Stomach (tissue), 9 donors: ENCODE results near the gene DNAH14. TPM values are rescaled to one million over a fixed set of nuclear protein-coding genes. Genes with fewer than 3 reads are reported as not detected.
"Not testable (repeated sequence)": the region's sequence is repeated elsewhere in the genome, so short reads cannot be mapped to it uniquely, and the experiment has no call there.

Source experiments
- DNase-seq, 2 donors: peaks; one replicate each; pipeline versions ENCODE4 v3.0.0 to v3.0.0-alpha.2; 2013 to 2019
- H3K27ac ChIP-seq, 5 donors: fragments of 200-600 bp in 4 of 5; sonication (generic) in 4 of 5; one replicate each; pipeline ENCODE4 v1.5.1; 2013 to 2019; ENCODE audit warnings: mild to moderate bottlenecking in 1 of 5, moderate library complexity in 1 of 5
- H3K27me3 ChIP-seq, 3 donors: fragments of 200-600 bp; sonication (generic); one replicate each; pipeline ENCODE4 v1.5.1; 2017 to 2019; ENCODE audit warnings: mixed run types in 1 of 3
- H3K36me3 ChIP-seq, 4 donors: fragments of 200-600 bp; sonication (generic); 1 replicate in 3 of 4; 2 replicates in 1 of 4; pipeline ENCODE4 v1.5.1; 2016 to 2019
- H3K4me1 ChIP-seq, 4 donors: fragments of 200-600 bp; sonication (generic); one replicate each; pipeline ENCODE4 v1.5.1; 2016 to 2019
- H3K4me3 ChIP-seq, 4 donors: fragments of 200-600 bp; sonication (generic) in 3 of 4; one replicate each; pipeline ENCODE4 v1.5.1; 2016 to 2019; ENCODE audit warnings: mild to moderate bottlenecking in 1 of 4
- H3K9me3 ChIP-seq, 4 donors: fragments of 200-600 bp; sonication (generic); one replicate each; pipeline ENCODE4 v1.5.1; 2016 to 2019
- EP300 ChIP-seq: sonication (generic); formaldehyde crosslinking; IDR thresholded peaks from one replicate; pipeline ENCODE4 v1.6.1; 2017; ENCODE audit warnings: antibody characterized with exemption
- POLR2A ChIP-seq, 4 donors: fragments of 450-650 bp; IDR thresholded peaks; one replicate each; pipeline ENCODE4 v1.6.1; 2016; ENCODE audit warnings: antibody characterized with exemption in 4 of 4, control low read depth in 2 of 4, mild to moderate bottlenecking in 1 of 4, moderate library complexity in 1 of 4
- POLR2AphosphoS5 ChIP-seq, 3 donors: sonication (generic); formaldehyde crosslinking; IDR thresholded peaks; one replicate each; pipeline ENCODE4 v1.6.1; 2016; ENCODE audit warnings: antibody characterized with exemption in 3 of 3
- WGBS, 5 donors: extraction: QIAGEN DNeasy Blood & Tissue Kit in 3 of 5; methylation state at CpG; one replicate each; pipeline versions ENCODE4 v1.1.5 to v1.1.7; 2013 to 2018; 5-methylcytosine and 5-hydroxymethylcytosine counted together
- intact Hi-C: fragments of 100-400 bp; cut with DNase I; formaldehyde crosslinking; loops from one replicate; pipeline ENCODE4 v1.15.1; 2023; ENCODE audit warnings: low total_unique reads
- polyA plus RNA-seq, 3 donors: library from polyadenylated mRNA; stranded (reverse); fragments of 200-250 nt; gene quantifications; one replicate each; pipeline ENCODE4 v1.2.3, GENCODE V29; 2013
- total RNA-seq, 5 donors: library from RNA; depleted of rRNA; stranded (reverse); fragments of >200 nt; gene quantifications; one replicate each; pipeline versions ENCODE4 v1.1.0 to v1.2.3, GENCODE V29; 2014 to 2016
- TF ChIP-seq, protein P1 (sequence below), 7 experiments: fragments of 450-650 bp in 4 of 7; fragments of 200-600 bp in 3 of 7; sonication (generic) in 3 of 7; IDR thresholded peaks; one replicate each; pipeline ENCODE4 v1.5.1; 2016 to 2019; ENCODE audit warnings: antibody characterized with exemption in 7 of 7, control low read depth in 2 of 7, mild to moderate bottlenecking in 1 of 7
- donor health status: healthy with polysubstance abuse.
- donor health status: Bipolar disorder and iron deficiency.
- donor health status: healthy.

DNAH14 gene
- total and polyA plus RNA-seq, 8 donors = 1.7 to 158 (median 6.2) TPM

- Histone ChIP-seq H3K9me3 (peaks cover 10 to 43% (median 35%) of the 10 kb centered on the region in 4 donors), H3K27ac (no peak overlapping the region), H3K4me3 (no peak overlapping the region), H3K4me1 (peaks cover 0 to 14% (median 8%) of the 10 kb centered on the region in 4 donors), H3K36me3 (no peaks in the 10 kb centered on the region), H3K27me3 (peaks cover 0 to 8% (median 0%) of the 10 kb centered on the region in 3 donors)
- intact Hi-C loops = no loop called here
- 86 to 99% (median 95%) methylated on average over 4 of the region's 4 CpGs for WGBS, 5 donors
- DNase-seq = no peak
- TF ChIP-seq POLR2AphosphoS5 (IDR thresholded peaks at IDR 0.05) = no peak
- no peak for TF ChIP-seq EP300
- TF ChIP-seq POLR2A (IDR thresholded peaks at IDR 0.05) = no peak
- TF ChIP-seq, protein P1, sequence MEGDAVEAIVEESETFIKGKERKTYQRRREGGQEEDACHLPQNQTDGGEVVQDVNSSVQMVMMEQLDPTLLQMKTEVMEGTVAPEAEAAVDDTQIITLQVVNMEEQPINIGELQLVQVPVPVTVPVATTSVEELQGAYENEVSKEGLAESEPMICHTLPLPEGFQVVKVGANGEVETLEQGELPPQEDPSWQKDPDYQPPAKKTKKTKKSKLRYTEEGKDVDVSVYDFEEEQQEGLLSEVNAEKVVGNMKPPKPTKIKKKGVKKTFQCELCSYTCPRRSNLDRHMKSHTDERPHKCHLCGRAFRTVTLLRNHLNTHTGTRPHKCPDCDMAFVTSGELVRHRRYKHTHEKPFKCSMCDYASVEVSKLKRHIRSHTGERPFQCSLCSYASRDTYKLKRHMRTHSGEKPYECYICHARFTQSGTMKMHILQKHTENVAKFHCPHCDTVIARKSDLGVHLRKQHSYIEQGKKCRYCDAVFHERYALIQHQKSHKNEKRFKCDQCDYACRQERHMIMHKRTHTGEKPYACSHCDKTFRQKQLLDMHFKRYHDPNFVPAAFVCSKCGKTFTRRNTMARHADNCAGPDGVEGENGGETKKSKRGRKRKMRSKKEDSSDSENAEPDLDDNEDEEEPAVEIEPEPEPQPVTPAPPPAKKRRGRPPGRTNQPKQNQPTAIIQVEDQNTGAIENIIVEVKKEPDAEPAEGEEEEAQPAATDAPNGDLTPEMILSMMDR (IDR thresholded peaks at IDR 0.05) = no peak
These were observed 4.1 kb downstream of the DNAH14 start for GRCh38 chr1:224933584-224933983.

- TF ChIP-seq POLR2A (IDR thresholded peaks at IDR 0.05) = no peak
- WGBS, 5 donors = 91 to 97% (median 96%) methylated on average over 4 of the region's 4 CpGs
- no peaks in the 10 kb centered on the region for H3K27me3 ChIP-seq
- H3K27ac ChIP-seq = no peak overlapping the region
- intact Hi-C loops = no loop called here
- H3K4me1 ChIP-seq = no peaks in the 10 kb centered on the region
- no peak for DNase-seq
- H3K36me3 ChIP-seq = no peaks in the 10 kb centered on the region
- peaks cover 0 to 33% (median 19%) of the 10 kb centered on the region in 4 donors for H3K9me3 ChIP-seq
- H3K4me3 ChIP-seq = no peak overlapping the region
These were observed 9.2 kb downstream of the DNAH14 start for GRCh38 chr1:224938652-224939051.

DNA sequence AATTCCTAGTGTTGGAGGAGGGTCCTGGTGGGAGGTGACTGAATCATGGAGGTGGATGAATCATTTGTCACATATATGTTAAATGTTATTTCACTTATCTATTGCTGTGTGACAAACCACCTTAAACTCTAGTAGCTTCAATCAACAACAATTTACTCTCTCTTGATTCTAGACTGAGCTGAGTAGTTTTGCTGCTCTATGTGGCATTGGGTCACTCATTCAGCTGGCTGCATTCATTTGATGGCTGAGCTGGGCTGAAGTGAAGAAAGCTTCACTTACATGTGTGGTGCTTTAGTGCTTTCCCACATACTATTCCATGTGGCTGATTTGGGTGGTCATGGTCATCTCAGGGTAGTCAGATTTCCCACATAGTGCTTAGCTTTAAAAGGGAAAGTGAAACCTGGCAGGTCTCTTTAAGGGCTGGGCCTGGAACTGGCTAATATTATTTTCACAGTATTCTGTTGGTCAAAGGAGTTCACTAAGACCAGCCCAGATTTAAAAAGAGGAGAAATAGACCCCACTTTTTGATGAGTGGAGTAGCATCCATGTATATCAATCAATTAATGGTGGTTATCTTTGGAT lies 10.5 kb downstream of the DNAH14 start:
- Histone ChIP-seq H3K36me3 (no peaks in the 10 kb centered on the region), H3K27ac (no peak overlapping the region), H3K9me3 (peaks cover 0 to 20% (median 13%) of the 10 kb centered on the region in 4 donors), H3K4me1 (no peaks in the 10 kb centered on the region), H3K4me3 (no peak overlapping the region), H3K27me3 (no peaks in the 10 kb centered on the region)
- no peak for DNase-seq
- intact Hi-C loops = no loop called here
- TF ChIP-seq EP300 (no peak), POLR2A (IDR thresholded peaks at IDR 0.05) (no peak), POLR2AphosphoS5 (IDR thresholded peaks at IDR 0.05) (no peak)
- TF ChIP-seq, protein P1 (IDR thresholded peaks at IDR 0.05) = no peak

DNA sequence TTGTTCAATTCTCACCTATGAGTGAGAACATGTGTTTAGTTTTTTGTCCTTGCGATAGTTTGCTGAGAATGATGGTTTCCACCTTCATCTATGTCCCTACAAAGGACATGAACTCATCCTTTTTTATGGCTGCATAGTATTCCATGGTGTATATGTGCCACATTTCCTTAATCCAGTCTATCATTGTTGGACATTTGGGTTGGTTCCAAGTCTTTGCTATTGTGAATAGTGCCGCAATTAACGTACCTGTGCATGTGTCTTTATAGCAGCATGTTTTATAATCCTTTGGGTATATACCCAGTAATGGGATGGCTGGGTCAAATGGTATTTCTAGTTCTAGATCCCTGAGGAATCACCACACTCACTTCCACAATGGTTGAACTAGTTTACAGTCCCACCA lies 11.3 kb downstream of the DNAH14 start:
- H3K27me3 ChIP-seq, H3K4me1 ChIP-seq, H3K4me3 ChIP-seq, intact Hi-C loops, H3K36me3 ChIP-seq, H3K27ac ChIP-seq, DNase-seq: not testable (repeated sequence)
- WGBS, 5 donors = 94 to 99% (median 94%) methylated on average over 3 of the region's 3 CpGs
- H3K9me3 ChIP-seq = peaks cover 0 to 15% (median 6%) of the 10 kb centered on the region in 4 donors

DNA sequence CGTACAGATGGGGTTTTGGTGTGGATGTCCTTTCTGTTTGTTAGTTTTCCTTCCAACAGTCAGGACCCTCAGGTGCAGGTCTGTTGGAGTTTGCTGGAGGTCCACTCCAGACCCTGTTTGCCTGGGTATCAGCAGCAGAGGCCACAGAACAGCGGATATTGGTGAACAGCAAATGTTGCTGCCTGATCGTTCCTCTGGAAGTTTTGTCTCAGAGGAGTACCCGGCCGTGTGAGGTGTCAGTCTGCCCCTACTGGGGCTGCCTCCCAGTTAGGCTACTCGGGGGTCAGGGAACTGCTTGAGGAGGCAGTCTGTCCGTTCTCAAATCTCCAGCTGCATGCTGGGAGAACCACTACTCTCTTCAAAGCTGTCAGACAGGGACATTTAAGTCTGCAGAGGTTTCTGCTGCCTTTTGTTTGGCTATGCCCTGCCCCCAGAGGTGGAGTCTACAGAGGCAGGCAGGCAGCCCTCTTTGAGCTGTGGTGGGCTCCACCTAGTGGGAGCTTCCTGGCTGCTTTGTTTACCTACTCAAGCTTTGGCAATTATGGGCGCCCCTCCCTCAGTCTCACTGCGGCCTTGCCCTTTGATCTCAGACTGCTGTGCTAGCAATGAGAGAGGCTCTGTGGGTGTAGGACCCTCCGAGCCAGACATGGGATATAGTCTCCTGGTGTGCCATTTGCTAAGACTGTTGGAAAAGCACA lies 16.3 kb downstream of the DNAH14 start:
- DNase-seq, H3K27ac ChIP-seq, H3K9me3 ChIP-seq, H3K27me3 ChIP-seq, H3K4me1 ChIP-seq, intact Hi-C loops, H3K4me3 ChIP-seq, H3K36me3 ChIP-seq: not testable (repeated sequence)
- WGBS, 5 donors = 82 to 90% (median 89%) methylated on average over 10 of the region's 10 CpGs

DNA sequence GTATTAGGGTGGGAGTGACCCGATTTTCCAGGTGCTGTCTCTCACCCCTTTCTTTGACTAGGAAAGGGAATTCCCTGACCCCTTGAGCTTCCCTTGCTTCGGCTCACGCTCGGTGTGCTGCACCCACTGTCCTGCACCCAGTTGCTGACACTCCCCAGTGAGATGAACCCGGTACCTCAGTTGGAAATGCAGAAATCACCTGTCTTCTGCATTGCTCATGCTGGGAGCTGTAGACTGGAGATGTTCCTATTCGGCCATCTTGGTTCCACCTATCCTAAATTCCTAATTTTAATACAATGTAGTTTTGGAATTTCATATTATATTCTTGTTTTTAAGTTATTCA lies 16.8 kb downstream of the DNAH14 start:
- H3K27me3 ChIP-seq, H3K36me3 ChIP-seq, DNase-seq, H3K4me3 ChIP-seq, intact Hi-C loops, H3K27ac ChIP-seq, H3K9me3 ChIP-seq, H3K4me1 ChIP-seq: not testable (repeated sequence)
- 94 to 97% (median 96%) methylated on average over 6 of the region's 6 CpGs for WGBS, 5 donors
